Naive B cell (primary cell): ENCODE measurements around the gene CRY1. TPM values are rescaled to one million over a fixed set of nuclear protein-coding genes. Genes with fewer than 3 reads are reported as not detected.
A peak's percentile ranks its signal among the peaks of the same experiment; 100 is the strongest.

Experiments used
- ATAC-seq, 2 donors: fragments of 150-1000 bp; cut with Tn5 transposase; 2 replicates each; pipeline ENCODE4 v1.10.0; 2021; ENCODE audit warnings: low read depth in 2 of 2, mild to moderate bottlenecking in 2 of 2, moderate library complexity in 2 of 2
- DNase-seq: peaks from one replicate; pipeline ENCODE4 v3.0.0; 2022
- H3K27ac Mint-ChIP-seq, 6 donors: one replicate each; pipeline ENCODE4 v1.8.0; 2020 to 2022; ENCODE audit warnings: mild to moderate bottlenecking in 6 of 6, mixed read lengths in 6 of 6, moderate library complexity in 5 of 6, inconsistent platforms in 2 of 6
- H3K27me3 Mint-ChIP-seq, 3 donors: one replicate each; pipeline ENCODE4 v1.8.0; 2021 to 2022; ENCODE audit warnings: mixed read lengths in 3 of 3, mild to moderate bottlenecking in 1 of 3
- H3K36me3 Mint-ChIP-seq, 2 donors: one replicate each; pipeline ENCODE4 v1.8.0; 2020 to 2022; ENCODE audit warnings: mixed read lengths in 2 of 2, inconsistent platforms in 1 of 2, mild to moderate bottlenecking in 1 of 2
- H3K4me1 Mint-ChIP-seq, 3 donors: one replicate each; pipeline ENCODE4 v1.8.0; 2020 to 2022; ENCODE audit warnings: mixed read lengths in 3 of 3, inconsistent platforms in 1 of 3, mild to moderate bottlenecking in 1 of 3, moderate library complexity in 1 of 3
- H3K4me3 Mint-ChIP-seq, 8 donors: one replicate each; pipeline ENCODE4 v1.8.0; 2020 to 2022; ENCODE audit warnings: mild to moderate bottlenecking in 8 of 8, mixed read lengths in 8 of 8, moderate library complexity in 8 of 8, inconsistent platforms in 2 of 8
- H3K9me3 Mint-ChIP-seq, 7 donors: one replicate each; pipeline ENCODE4 v1.8.0; 2020 to 2022; ENCODE audit warnings: mixed read lengths in 7 of 7, mild to moderate bottlenecking in 5 of 7, inconsistent platforms in 2 of 7, moderate library complexity in 1 of 7
- polyA plus RNA-seq, 6 donors: library from polyadenylated mRNA; unstranded; fragments of 300-500 nt; fragmentation: Illumina TruSeq; gene quantifications; one replicate each; pipeline ENCODE4 v1.2.3, GENCODE V29; 2021; ENCODE audit warnings: low read depth in 6 of 6

CRY1 gene
- polyA plus RNA-seq, 6 donors from 2014 or later = 11.5 to 18.7 (median 14.5) TPM

- ATAC-seq (no peak), DNase-seq (no peak)
- no peaks in the 10 kb centered on the region for H3K4me1 Mint-ChIP-seq
- peaks cover 0 to 2% of the 10 kb centered on the region in 2 donors for H3K36me3 Mint-ChIP-seq
- H3K4me3 Mint-ChIP-seq = no peak overlapping the region
- H3K9me3 Mint-ChIP-seq = peaks cover 0 to 2% (median under 1%) of the 10 kb centered on the region in 7 donors
- H3K27me3 Mint-ChIP-seq = peaks cover 61 to 68% (median 62%) of the 10 kb centered on the region in 3 donors
- H3K27ac Mint-ChIP-seq = no peak overlapping the region
These were observed 8.9 kb upstream of the CRY1 start for GRCh38 chr12:107102294-107102693.

GRCh38 chr12:107101651-107102050 is 8.3 kb upstream of the CRY1 start:
- H3K4me1 Mint-ChIP-seq = no peaks in the 10 kb centered on the region
- DNase-seq = no peak
- no peak overlapping the region for H3K27ac Mint-ChIP-seq
- peaks cover 0 to 6% of the 10 kb centered on the region in 2 donors for H3K36me3 Mint-ChIP-seq
- no peak for ATAC-seq
- H3K27me3 Mint-ChIP-seq = peaks cover 61 to 66% (median 64%) of the 10 kb centered on the region in 3 donors
- H3K4me3 Mint-ChIP-seq = no peak overlapping the region
- peaks cover 0 to 7% (median 4%) of the 10 kb centered on the region in 7 donors for H3K9me3 Mint-ChIP-seq

- peaks cover 45 to 49% (median 48%) of the 10 kb centered on the region in 3 donors for H3K27me3 Mint-ChIP-seq
- H3K4me1 Mint-ChIP-seq = no peaks in the 10 kb centered on the region
- no peak overlapping the region for H3K4me3 Mint-ChIP-seq
- no peak for DNase-seq
- no peak overlapping the region for H3K27ac Mint-ChIP-seq
- peaks cover 0 to 15% (median 9%) of the 10 kb centered on the region in 7 donors for H3K9me3 Mint-ChIP-seq
- no peak for ATAC-seq
- peaks cover 0 to 6% of the 10 kb centered on the region in 2 donors for H3K36me3 Mint-ChIP-seq
These were observed 6.6 kb upstream of the CRY1 start for GRCh38 chr12:107099917-107100316.

- ATAC-seq (no peak), DNase-seq (no peak)
- Mint-ChIP-seq H3K4me1 (peaks cover 4 to 11% (median 9%) of the 10 kb centered on the region in 3 donors), H3K4me3 (no peak overlapping the region), H3K27me3 (peaks cover 29 to 41% (median 29%) of the 10 kb centered on the region in 3 donors), H3K9me3 (peaks cover 0 to 15% (median 9%) of the 10 kb centered on the region in 7 donors), H3K36me3 (peaks cover 0 to 6% of the 10 kb centered on the region in 2 donors), H3K27ac (no peak overlapping the region)
These were observed 3.2 kb upstream of the CRY1 start for GRCh38 chr12:107096571-107096970.

GRCh38 chr12:107094183-107094448 is 767 bp upstream of the CRY1 start:
- ATAC-seq (no peak), DNase-seq (no peak)
- peaks cover 14 to 20% (median 17%) of the 10 kb centered on the region in 3 donors for H3K27me3 Mint-ChIP-seq
- H3K27ac Mint-ChIP-seq = peak overlapping the region in 2 of 6 donors; percentile 20 to 98
- H3K36me3 Mint-ChIP-seq = peaks cover 0 to 6% of the 10 kb centered on the region in 2 donors
- peaks cover 0 to 15% (median 9%) of the 10 kb centered on the region in 7 donors for H3K9me3 Mint-ChIP-seq
- H3K4me3 Mint-ChIP-seq = peak overlapping the region in 1 of 8 donors; percentile 98
- peaks cover 4 to 11% (median 9%) of the 10 kb centered on the region in 3 donors for H3K4me1 Mint-ChIP-seq

- H3K9me3 Mint-ChIP-seq = peaks cover 0 to 16% (median 9%) of the 10 kb centered on the region in 7 donors
- peaks cover 8 to 11% (median 9%) of the 10 kb centered on the region in 3 donors for H3K27me3 Mint-ChIP-seq
- H3K4me1 Mint-ChIP-seq = peaks cover 4 to 11% (median 9%) of the 10 kb centered on the region in 3 donors
- no peak overlapping the region for H3K27ac Mint-ChIP-seq
- peak; percentile 44 for DNase-seq
- ATAC-seq = peak; percentile 38 to 44
- peaks cover 0 to 6% of the 10 kb centered on the region in 2 donors for H3K36me3 Mint-ChIP-seq
- no peak overlapping the region for H3K4me3 Mint-ChIP-seq
These were observed 506 bp downstream of the CRY1 start for GRCh38 chr12:107092669-107093416.

GRCh38 chr12:107091989-107092641 is 1.2 kb downstream of the CRY1 start:
- Mint-ChIP-seq H3K27me3 (peaks cover under 1 to 4% (median 2%) of the 10 kb centered on the region in 3 donors), H3K4me1 (peaks cover 4 to 11% (median 9%) of the 10 kb centered on the region in 3 donors), H3K36me3 (peaks cover 0 to 2% of the 10 kb centered on the region in 2 donors), H3K4me3 (no peak overlapping the region), H3K27ac (no peak overlapping the region), H3K9me3 (peaks cover 0 to 16% (median 6%) of the 10 kb centered on the region in 7 donors)
- DNase-seq (peak; percentile 45), ATAC-seq (peak; percentile 9 to 19)

GRCh38 chr12:107091381-107091780 is 2.0 kb downstream of the CRY1 start:
- ATAC-seq (no peak), DNase-seq (no peak)
- Mint-ChIP-seq H3K27ac (no peak overlapping the region), H3K27me3 (no peaks in the 10 kb centered on the region), H3K9me3 (peaks cover 0 to 14% (median 4%) of the 10 kb centered on the region in 7 donors), H3K4me1 (peaks cover 4 to 11% (median 9%) of the 10 kb centered on the region in 3 donors), H3K36me3 (no peaks in the 10 kb centered on the region), H3K4me3 (no peak overlapping the region)

- Mint-ChIP-seq H3K4me3 (no peak overlapping the region), H3K27ac (no peak overlapping the region), H3K27me3 (no peaks in the 10 kb centered on the region), H3K9me3 (peaks cover 0 to 7% (median 0%) of the 10 kb centered on the region in 7 donors), H3K4me1 (peaks cover 4 to 11% (median 9%) of the 10 kb centered on the region in 3 donors), H3K36me3 (no peaks in the 10 kb centered on the region)
- no peak for ATAC-seq
- DNase-seq = no peak
These were observed 2.6 kb downstream of the CRY1 start for GRCh38 chr12:107090711-107091110.

GRCh38 chr12:107088912-107089311 is 4.4 kb downstream of the CRY1 start:
- ATAC-seq (no peak), DNase-seq (no peak)
- H3K27me3 Mint-ChIP-seq = no peaks in the 10 kb centered on the region
- no peak overlapping the region for H3K27ac Mint-ChIP-seq
- H3K4me3 Mint-ChIP-seq = no peak overlapping the region
- no peaks in the 10 kb centered on the region for H3K36me3 Mint-ChIP-seq
- H3K4me1 Mint-ChIP-seq = peaks cover 4 to 5% (median 4%) of the 10 kb centered on the region in 3 donors
- H3K9me3 Mint-ChIP-seq = peaks cover 0 to 5% (median 0%) of the 10 kb centered on the region in 7 donors

- no peak for ATAC-seq
- Mint-ChIP-seq H3K36me3 (peaks cover 0 to 10% of the 10 kb centered on the region in 2 donors), H3K27me3 (peaks cover 0 to 15% (median 8%) of the 10 kb centered on the region in 3 donors), H3K4me1 (no peaks in the 10 kb centered on the region), H3K27ac (no peak overlapping the region), H3K9me3 (peaks cover 3 to 22% (median 8%) of the 10 kb centered on the region in 7 donors), H3K4me3 (no peak overlapping the region)
- no peak for DNase-seq
These were observed 7.0 kb downstream of the CRY1 start for GRCh38 chr12:107086314-107086713.

GRCh38 chr12:107081778-107082177 is 11.6 kb downstream of the CRY1 start:
- Mint-ChIP-seq H3K4me1 (no peaks in the 10 kb centered on the region), H3K9me3 (peaks cover 3 to 17% (median 8%) of the 10 kb centered on the region in 7 donors), H3K36me3 (peaks cover 0 to 10% of the 10 kb centered on the region in 2 donors), H3K27me3 (peaks cover 5 to 16% (median 8%) of the 10 kb centered on the region in 3 donors), H3K4me3 (no peak overlapping the region), H3K27ac (peak overlapping the region in 1 of 6 donors; percentile 21)
- ATAC-seq = no peak
- DNase-seq = no peak

GRCh38 chr12:107080299-107080698 is 13.1 kb downstream of the CRY1 start:
- no peak for ATAC-seq
- Mint-ChIP-seq H3K4me3 (no peak overlapping the region), H3K36me3 (peaks cover 0 to 10% of the 10 kb centered on the region in 2 donors), H3K27me3 (peaks cover 6 to 16% (median 8%) of the 10 kb centered on the region in 3 donors), H3K27ac (no peak overlapping the region), H3K4me1 (no peaks in the 10 kb centered on the region), H3K9me3 (peaks cover 3 to 17% (median 8%) of the 10 kb centered on the region in 7 donors)
- DNase-seq = no peak
